SK-N-SH treated with all-trans-retinoic acid at 6 μM for 48 hours (cell line): ENCODE data around the gene PLCB2.

Experiments used
- ATAC-seq: fragments of 200-7000 bp; cut with Tn5 transposase; 3 replicates; pipeline ENCODE4 v1.9.1; 2020; ENCODE audit warnings: mild to moderate bottlenecking, moderate library complexity
- ARNTL ChIP-seq: fragments of 450-650 bp; formaldehyde crosslinking; IDR thresholded peaks from 2 replicates; pipeline ENCODE4 v1.5.0; 2020; ENCODE audit warnings: low read depth, mild to moderate bottlenecking, moderate library complexity, borderline replicate concordance
- BACH2 ChIP-seq: fragments of 250-450 bp; sonication (Bioruptor Pico); IDR thresholded peaks from 2 replicates; pipeline ENCODE4 v1.9.0; 2021; ENCODE audit warnings: mild to moderate bottlenecking, borderline replicate concordance
- CREB5 ChIP-seq: fragments of 250-450 bp; sonication (Bioruptor Pico); IDR thresholded peaks from 2 replicates; pipeline ENCODE4 v1.5.1; 2020; ENCODE audit warnings: low read depth, mild to moderate bottlenecking, moderate library complexity
- CSRNP3 ChIP-seq: fragments of 250-450 bp; sonication (Bioruptor Pico); IDR thresholded peaks from 2 replicates; pipeline ENCODE4 v1.5.1; 2021; ENCODE audit warnings: mild to moderate bottlenecking, moderate library complexity
- ESRRG ChIP-seq: fragments of 250-450 bp; sonication (Bioruptor Pico); IDR thresholded peaks from 2 replicates; pipeline ENCODE4 v1.6.1; 2021; ENCODE audit warnings: mild to moderate bottlenecking
- GLIS3 ChIP-seq: fragments of 250-450 bp; sonication (Bioruptor Pico); IDR thresholded peaks from 2 replicates; pipeline ENCODE4 v1.5.0; 2020; ENCODE audit warnings: mild to moderate bottlenecking, moderate library complexity
- OSR1 ChIP-seq: fragments of 250-450 bp; sonication (Bioruptor Pico); IDR thresholded peaks from 2 replicates; pipeline ENCODE4 v1.8.0; 2022; ENCODE audit warnings: moderate library complexity, mild to moderate bottlenecking, inconsistent platforms
- PATZ1 ChIP-seq: fragments of 250-450 bp; sonication (Bioruptor Pico); IDR thresholded peaks from 2 replicates; pipeline ENCODE4 v1.8.0; 2020; ENCODE audit warnings: mild to moderate bottlenecking, moderate library complexity, borderline replicate concordance
- POU6F1 ChIP-seq: fragments of 250-450 bp; sonication (Bioruptor Pico); IDR thresholded peaks from 2 replicates; pipeline ENCODE4 v1.8.0; 2021; ENCODE audit warnings: low read depth, mild to moderate bottlenecking, moderate library complexity, borderline replicate concordance
- PPARA ChIP-seq: fragments of 250-450 bp; sonication (Bioruptor Pico); IDR thresholded peaks from 2 replicates; pipeline ENCODE4 v1.5.0; 2020; ENCODE audit warnings: mild to moderate bottlenecking, borderline replicate concordance
- RARB ChIP-seq: fragments of 250-450 bp; sonication (Bioruptor Pico); IDR thresholded peaks from 2 replicates; pipeline ENCODE4 v1.8.0; 2021; ENCODE audit warnings: mild to moderate bottlenecking, moderate library complexity
- SNAI2 ChIP-seq: fragments of 250-450 bp; sonication (Bioruptor Pico); IDR thresholded peaks from 2 replicates; pipeline ENCODE4 v1.5.0; 2020; ENCODE audit warnings: mild to moderate bottlenecking, moderate library complexity
- TCF4 ChIP-seq: fragments of 250-450 bp; sonication (Bioruptor Pico); IDR thresholded peaks from 2 replicates; pipeline ENCODE4 v1.8.0; 2021; ENCODE audit warnings: mild to moderate bottlenecking, moderate library complexity, borderline replicate concordance
- TOX ChIP-seq: fragments of 250-450 bp; sonication (Bioruptor Pico); IDR thresholded peaks from 2 replicates; pipeline ENCODE4 v1.8.0; 2021; ENCODE audit warnings: mild to moderate bottlenecking, moderate library complexity, borderline replicate concordance
- TSHZ2 ChIP-seq: fragments of 250-450 bp; sonication (Bioruptor Pico); IDR thresholded peaks from 2 replicates; pipeline ENCODE4 v1.5.0; 2020; ENCODE audit warnings: mild to moderate bottlenecking, moderate library complexity
- ZC3H10 ChIP-seq: fragments of 250-450 bp; sonication (Bioruptor Pico); IDR thresholded peaks from 2 replicates; pipeline ENCODE4 v1.5.1; 2021; ENCODE audit warnings: mild to moderate bottlenecking, moderate library complexity
- ZFP3 ChIP-seq: fragments of 250-450 bp; sonication (Bioruptor Pico); IDR thresholded peaks from 2 replicates; pipeline ENCODE4 v1.5.0; 2020; ENCODE audit warnings: mild to moderate bottlenecking, moderate library complexity
- ZFP30 ChIP-seq: fragments of 450-650 bp; formaldehyde crosslinking; IDR thresholded peaks from 2 replicates; pipeline ENCODE4 v1.5.0; 2022; ENCODE audit warnings: mild to moderate bottlenecking, moderate library complexity
- ZNF565 ChIP-seq: fragments of 450-650 bp; formaldehyde crosslinking; conservative IDR thresholded peaks from 2 replicates; pipeline ENCODE4 v1.5.0; 2020; ENCODE audit warnings: low read depth, mild to moderate bottlenecking, moderate library complexity
- ZNF70 ChIP-seq: fragments of 450-650 bp; formaldehyde crosslinking; IDR thresholded peaks from 2 replicates; pipeline ENCODE4 v1.5.0; 2020; ENCODE audit warnings: mild to moderate bottlenecking, moderate library complexity

Gene PLCB2

GRCh38 chr15:40247406-40247971 lies 60.2 kb downstream of the PLCB2 start:
- TF ChIP-seq CSRNP3 (CRISPR knock-in tag) (no peak), ZNF565 (CRISPR knock-in tag) (no peak), TSHZ2 (CRISPR knock-in tag) (no peak), BACH2 (no peak), ZFP3 (CRISPR knock-in tag) (no peak), PPARA (CRISPR knock-in tag) (no peak)

GRCh38 chr15:40246496-40247280 lies 61.0 kb downstream of the PLCB2 start:
- no peak for ATAC-seq

More at GRCh38 chr15:40247406-40247971, 60.2 kb downstream of the PLCB2 start:
- ATAC-seq = no peak

More at GRCh38 chr15:40246496-40247280, 61.0 kb downstream of the PLCB2 start:
- TF ChIP-seq PATZ1 (CRISPR knock-in tag) (no peak), ZNF70 (no peak), ZFP30 (CRISPR knock-in tag) (no peak), ESRRG (CRISPR knock-in tag) (no peak), BACH2 (no peak), TSHZ2 (CRISPR knock-in tag) (no peak), ZC3H10 (CRISPR knock-in tag) (no peak), GLIS3 (CRISPR knock-in tag) (no peak), CSRNP3 (CRISPR knock-in tag) (no peak), CREB5 (CRISPR knock-in tag) (no peak), TCF4 (CRISPR knock-in tag) (no peak), ARNTL (CRISPR knock-in tag) (no peak), PPARA (CRISPR knock-in tag) (no peak), TOX (CRISPR knock-in tag) (no peak), OSR1 (no peak), SNAI2 (no peak), POU6F1 (CRISPR knock-in tag) (no peak), ZFP3 (CRISPR knock-in tag) (no peak), RARB (CRISPR knock-in tag) (no peak)
